Right kidney (tissue), 1 donor: ENCODE measurements around the gene SMAD6.

ENCODE experiments used
- DNase-seq: peaks from one replicate; pipeline ENCODE4 v3.0.0-alpha.2; 2016

SMAD6 gene

GRCh38 chr15:66719471-66719870 lies 17.4 kb downstream of the SMAD6 start:
- DNase-seq = no peak

GRCh38 chr15:66720206-66721010 lies 18.4 kb downstream of the SMAD6 start:
- DNase-seq = no peak

GRCh38 chr15:66721020-66721419 lies 19.0 kb downstream of the SMAD6 start:
- no peak for DNase-seq

- DNase-seq = no peak
Observed at GRCh38 chr15:66721501-66721937, 19.5 kb downstream of the SMAD6 start.

- no peak for DNase-seq
Observed at GRCh38 chr15:66721954-66722353, 19.9 kb downstream of the SMAD6 start.

- DNase-seq = no peak
Observed at GRCh38 chr15:66722757-66723540, 20.9 kb downstream of the SMAD6 start.

- no peak for DNase-seq
Observed at GRCh38 chr15:66723826-66724731, 22.0 kb downstream of the SMAD6 start.

GRCh38 chr15:66724732-66725463 lies 22.9 kb downstream of the SMAD6 start:
- no peak for DNase-seq

- DNase-seq = no peak
Observed at GRCh38 chr15:66725464-66725785, 23.4 kb downstream of the SMAD6 start.

- no peak for DNase-seq
Observed at GRCh38 chr15:66726386-66726785, 24.4 kb downstream of the SMAD6 start.

- peak; percentile 78 for DNase-seq
Observed at GRCh38 chr15:66729331-66729951, 27.4 kb downstream of the SMAD6 start.

GRCh38 chr15:66730168-66731021 lies 28.4 kb downstream of the SMAD6 start:
- no peak for DNase-seq

- DNase-seq = no peak
Observed at GRCh38 chr15:66733976-66734375, 31.9 kb downstream of the SMAD6 start.

- no peak for DNase-seq
Observed at GRCh38 chr15:66734961-66735908, 33.2 kb downstream of the SMAD6 start.

- no peak for DNase-seq
Observed at GRCh38 chr15:66735909-66736305, 33.9 kb downstream of the SMAD6 start.

GRCh38 chr15:66737243-66738010 lies 35.4 kb downstream of the SMAD6 start:
- no peak for DNase-seq

- no peak for DNase-seq
Observed at GRCh38 chr15:66738116-66738515, 36.1 kb downstream of the SMAD6 start.

- DNase-seq = no peak
Observed at GRCh38 chr15:66738595-66738994, 36.6 kb downstream of the SMAD6 start.

GRCh38 chr15:66739287-66739686 lies 37.3 kb downstream of the SMAD6 start:
- DNase-seq = no peak
